ENCODE results near the gene MT3.

- TF ChIP-seq CTCF (IDR thresholded peaks at IDR 0.05): no peak
- TF ChIP-seq EZH2 (IDR thresholded peaks at IDR 0.05): no peak
These were observed 31.1 kb downstream of the MT3 start for GRCh38 chr16:56620339-56620897.

Measured in neural progenitor cell (in vitro differentiated cells).